Smooth muscle cell (in vitro differentiated cells): ENCODE measurements around the gene CSRNP2. TPM values are rescaled to one million over a fixed set of nuclear protein-coding genes. Genes with fewer than 3 reads are reported as not detected.

Experiments used
- DNase-seq: peaks from one replicate; lab custom pipeline; 2025; ENCODE audit not compliant: unreplicated experiment; lab: John Stamatoyannopoulos, UW
- H2AFZ ChIP-seq: fragments of 200-600 bp; sonication (generic); 2 replicates; pipeline ENCODE4 v1.6.0; 2016; ENCODE audit warnings: antibody characterized with exemption, low read depth, mild to moderate bottlenecking
- H3F3A ChIP-seq: fragments of 200-600 bp; sonication (generic); 2 replicates; pipeline ENCODE4 v1.6.0; 2017; ENCODE audit warnings: antibody characterized with exemption, low read depth
- H3K27ac ChIP-seq: fragments of 200-600 bp; sonication (generic); 2 replicates; pipeline ENCODE4 v1.5.1; 2016; ENCODE audit warnings: low read depth, mild to moderate bottlenecking
- H3K27me3 ChIP-seq: fragments of 200-600 bp; sonication (generic); 2 replicates; pipeline ENCODE4 v1.6.1; 2016; ENCODE audit warnings: low read depth, mild to moderate bottlenecking
- H3K36me3 ChIP-seq: fragments of 200-600 bp; sonication (generic); 2 replicates; pipeline ENCODE4 v1.5.1; 2016; ENCODE audit warnings: low read depth
- H3K4me1 ChIP-seq: fragments of 200-600 bp; sonication (generic); 2 replicates; pipeline ENCODE4 v1.5.1; 2016; ENCODE audit warnings: low read depth
- H3K4me2 ChIP-seq: fragments of 200-600 bp; sonication (generic); 2 replicates; pipeline ENCODE4 v1.6.0; 2016; ENCODE audit warnings: mild to moderate bottlenecking
- H3K4me3 ChIP-seq: fragments of 200-600 bp; sonication (generic); 2 replicates; pipeline ENCODE4 v1.5.1; 2016; ENCODE audit warnings: mild to moderate bottlenecking
- H3K79me2 ChIP-seq: fragments of 200-600 bp; sonication (generic); 2 replicates; pipeline ENCODE4 v1.6.0; 2016; ENCODE audit warnings: low read depth, mild to moderate bottlenecking
- H3K9ac ChIP-seq: fragments of 200-600 bp; sonication (generic); 2 replicates; pipeline ENCODE4 v1.6.0; 2016; ENCODE audit warnings: low read depth
- H3K9me3 ChIP-seq: fragments of 200-600 bp; sonication (generic); replicated peaks from 2 replicates; pipeline ENCODE4 v1.5.1; 2016; ENCODE audit warnings: low read depth
- H4K20me1 ChIP-seq: fragments of 200-600 bp; sonication (generic); 2 replicates; pipeline ENCODE4 v1.6.0; 2016; ENCODE audit warnings: low read depth
- WGBS: methylation state at CpG from one replicate; pipeline ENCODE4 v1.1.7; 2016; ENCODE audit warnings: low lambda C conversion rate; 5-methylcytosine and 5-hydroxymethylcytosine counted together
- polyA plus RNA-seq: library from polyadenylated mRNA; unstranded; fragments of >200 nt; fragmentation: Nextera tagmentation; extraction: Ambion mirVana; gene quantifications from 2 replicates; pipeline ENCODE4 v1.2.1, GENCODE V29; 2016
- total RNA-seq: library from RNA; depleted of rRNA; stranded (reverse); fragments of >200 nt; gene quantifications from 2 replicates; pipeline ENCODE4 v1.2.3, GENCODE V29; 2014
- TF ChIP-seq, protein P1 (sequence below): fragments of 200-600 bp; sonication (generic); IDR thresholded peaks from 2 replicates; pipeline ENCODE4 v1.5.1; 2017; ENCODE audit warnings: borderline replicate concordance, mild to moderate bottlenecking, antibody characterized with exemption; ENCODE audit not compliant: insufficient read depth, poor library complexity, severe bottlenecking

CSRNP2 gene
- total and polyA plus RNA-seq, 2 experiments from 2014 or later, result 26.3 to 33.8 TPM

DNA sequence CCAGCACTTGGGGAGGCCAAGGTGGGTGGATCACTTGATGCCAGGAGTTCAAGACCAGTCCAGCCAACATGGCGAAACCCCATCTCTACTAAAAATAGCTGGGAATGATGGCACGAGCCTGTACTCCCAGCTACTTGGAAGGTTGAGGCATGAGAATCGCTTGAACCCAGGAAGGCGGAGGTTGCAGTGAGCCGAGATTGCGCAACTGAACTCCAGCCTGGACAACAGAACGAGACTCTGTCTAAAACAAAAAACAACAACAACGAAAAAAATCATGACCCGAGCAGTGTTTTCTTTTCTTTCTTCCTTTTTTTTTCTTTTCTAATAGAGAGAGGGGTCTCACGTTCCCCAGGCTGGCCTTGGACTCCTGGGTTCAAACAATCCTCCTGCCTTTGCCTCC is 3.5 kb upstream of the CSRNP2 start:
- Histone ChIP-seq H3K9me3 (no peaks in the 10 kb centered on the region), H3K9ac (no peak overlapping the region), H3K4me2 (no peak overlapping the region), H3K4me3 (no peak overlapping the region), H3K4me1 (peaks cover 5% of the 10 kb centered on the region), H3K27me3 (no peaks in the 10 kb centered on the region), H4K20me1 (peaks cover 5% of the 10 kb centered on the region), H3K36me3 (no peaks in the 10 kb centered on the region), H3K27ac (no peak overlapping the region), H3K79me2 (peaks cover 9% of the 10 kb centered on the region), H2AFZ (no peak overlapping the region), H3F3A (peaks cover 8% of the 10 kb centered on the region)
- TF ChIP-seq, protein P1, sequence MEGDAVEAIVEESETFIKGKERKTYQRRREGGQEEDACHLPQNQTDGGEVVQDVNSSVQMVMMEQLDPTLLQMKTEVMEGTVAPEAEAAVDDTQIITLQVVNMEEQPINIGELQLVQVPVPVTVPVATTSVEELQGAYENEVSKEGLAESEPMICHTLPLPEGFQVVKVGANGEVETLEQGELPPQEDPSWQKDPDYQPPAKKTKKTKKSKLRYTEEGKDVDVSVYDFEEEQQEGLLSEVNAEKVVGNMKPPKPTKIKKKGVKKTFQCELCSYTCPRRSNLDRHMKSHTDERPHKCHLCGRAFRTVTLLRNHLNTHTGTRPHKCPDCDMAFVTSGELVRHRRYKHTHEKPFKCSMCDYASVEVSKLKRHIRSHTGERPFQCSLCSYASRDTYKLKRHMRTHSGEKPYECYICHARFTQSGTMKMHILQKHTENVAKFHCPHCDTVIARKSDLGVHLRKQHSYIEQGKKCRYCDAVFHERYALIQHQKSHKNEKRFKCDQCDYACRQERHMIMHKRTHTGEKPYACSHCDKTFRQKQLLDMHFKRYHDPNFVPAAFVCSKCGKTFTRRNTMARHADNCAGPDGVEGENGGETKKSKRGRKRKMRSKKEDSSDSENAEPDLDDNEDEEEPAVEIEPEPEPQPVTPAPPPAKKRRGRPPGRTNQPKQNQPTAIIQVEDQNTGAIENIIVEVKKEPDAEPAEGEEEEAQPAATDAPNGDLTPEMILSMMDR, result no peak
- DNase-seq, result no peak
- WGBS, result 97% methylated on average over 10 of the region's 10 CpGs

DNA sequence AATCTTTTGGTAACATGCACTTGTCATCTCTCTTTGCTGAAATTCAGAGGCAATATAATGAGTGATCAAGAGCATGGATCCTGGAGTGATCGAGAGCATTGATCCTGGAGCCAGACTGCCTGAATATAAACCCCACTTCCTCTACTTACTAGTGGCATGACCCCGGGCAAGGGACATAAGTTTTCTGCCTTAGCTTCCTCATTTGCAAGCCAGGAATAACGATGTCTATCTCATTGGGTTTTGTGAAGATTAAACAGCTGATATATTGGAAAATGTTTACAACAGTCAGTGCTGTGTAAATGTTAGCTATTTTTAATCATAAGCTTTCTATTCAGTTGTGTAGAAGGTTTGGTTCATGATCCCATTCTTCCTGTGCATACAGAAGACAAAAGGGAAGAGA is 2.4 kb upstream of the CSRNP2 start:
- no peak for DNase-seq
- Histone ChIP-seq H3F3A (peaks cover 8% of the 10 kb centered on the region), H4K20me1 (peaks cover 17% of the 10 kb centered on the region), H3K9me3 (no peaks in the 10 kb centered on the region), H3K79me2 (peaks cover 21% of the 10 kb centered on the region), H3K9ac (no peak overlapping the region), H3K4me1 (peaks cover 16% of the 10 kb centered on the region), H3K27me3 (no peaks in the 10 kb centered on the region), H3K4me2 (no peak overlapping the region), H3K4me3 (no peak overlapping the region), H3K36me3 (no peaks in the 10 kb centered on the region), H3K27ac (no peak overlapping the region), H2AFZ (no peak overlapping the region)
- 89% methylated on average over 3 of the region's 3 CpGs for WGBS
- TF ChIP-seq, protein P1, result no peak

DNA sequence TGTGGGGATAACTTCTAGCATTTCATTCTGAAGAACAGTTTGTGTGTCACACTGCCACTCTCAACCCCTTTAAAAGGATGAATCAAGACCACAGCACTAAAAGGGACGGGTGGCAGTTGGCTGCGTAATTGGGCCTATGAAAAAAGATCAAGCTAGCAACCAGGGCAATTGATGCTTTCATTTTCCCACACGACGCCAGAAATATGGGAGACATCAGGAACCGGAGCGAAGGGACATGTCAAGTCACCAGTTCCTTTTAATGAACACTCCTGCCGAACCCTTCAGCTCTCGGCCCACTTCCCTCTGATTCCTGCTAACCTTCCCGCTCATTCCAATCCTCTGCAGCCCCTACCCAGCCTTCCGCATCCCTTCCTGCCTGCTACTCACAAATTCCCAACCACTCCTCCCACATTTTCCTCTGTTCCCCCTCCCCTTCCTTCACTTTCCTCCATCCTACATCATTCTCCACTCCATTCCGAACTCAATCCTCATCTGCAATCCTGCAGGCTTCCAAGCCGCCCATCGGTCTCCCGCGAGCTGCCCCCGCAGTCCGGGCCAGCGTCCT is 753 bp downstream of the CSRNP2 start:
- Histone ChIP-seq H3K36me3 (no peaks in the 10 kb centered on the region), H3K79me2 (peaks cover 48% of the 10 kb centered on the region), H3K4me3 (peak overlapping the region; percentile 94), H3F3A (peaks cover 8% of the 10 kb centered on the region), H3K27ac (peak overlapping the region; percentile 90), H4K20me1 (peaks cover 41% of the 10 kb centered on the region), H3K4me1 (peaks cover 23% of the 10 kb centered on the region), H3K4me2 (peak overlapping the region; percentile 86), H3K9ac (peak overlapping the region; percentile 94), H2AFZ (no peak overlapping the region), H3K27me3 (no peaks in the 10 kb centered on the region), H3K9me3 (no peaks in the 10 kb centered on the region)
- TF ChIP-seq, protein P1, result no peak
- DNase-seq, result no peak
- WGBS, result 4% methylated on average over 10 of the region's 18 CpGs

DNA sequence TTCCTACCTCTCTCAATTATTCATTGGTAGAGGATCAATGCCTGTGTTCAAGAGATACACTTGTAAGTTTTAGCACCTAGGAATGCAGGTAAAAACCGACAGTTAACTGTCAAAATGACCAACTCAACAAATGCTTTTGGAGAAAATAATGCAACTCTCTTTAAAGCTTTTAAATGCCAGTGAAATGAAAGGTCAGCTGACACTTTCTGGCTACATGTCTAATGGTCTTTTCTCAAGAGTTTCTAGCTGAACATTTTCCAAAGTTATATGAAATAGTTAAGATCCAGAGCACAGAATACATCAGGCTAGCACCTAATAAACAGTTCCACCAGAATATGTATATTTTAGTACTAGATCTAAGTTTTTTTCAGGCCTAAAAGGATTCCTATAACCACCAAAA is 2.0 kb downstream of the CSRNP2 start:
- no peak for DNase-seq
- peak overlapping the region; percentile 94 for H3K4me3 ChIP-seq
- no peaks in the 10 kb centered on the region for H3K27me3 ChIP-seq
- peaks cover 8% of the 10 kb centered on the region for H3F3A ChIP-seq
- H3K9ac ChIP-seq, result no peak overlapping the region
- peak overlapping the region; percentile 86 for H3K4me2 ChIP-seq
- H3K36me3 ChIP-seq, result no peaks in the 10 kb centered on the region
- H3K27ac ChIP-seq, result peak overlapping the region; percentile 90
- H3K4me1 ChIP-seq, result peaks cover 23% of the 10 kb centered on the region
- WGBS, result 94% methylated on average over 1 of the region's 1 CpG
- H4K20me1 ChIP-seq, result peaks cover 53% of the 10 kb centered on the region
- TF ChIP-seq, protein P1, result no peak
- no peak overlapping the region for H2AFZ ChIP-seq
- H3K79me2 ChIP-seq, result peaks cover 60% of the 10 kb centered on the region
- no peaks in the 10 kb centered on the region for H3K9me3 ChIP-seq
